Measurements from ENCODE around the gene GRAMD4. TPM values are rescaled to one million over a fixed set of nuclear protein-coding genes. Genes with fewer than 3 reads are reported as not detected.

GRAMD4 gene
- total RNA-seq, 1 donor from 2014 or later = 85.7 TPM

GRCh38 chr22:46593996-46594946 lies 25.9 kb upstream of the GRAMD4 start:
- no peaks in the 10 kb centered on the region for H3K36me3 Mint-ChIP-seq (ENCODE audit: unreplicated experiment)
- peaks cover 5% of the 10 kb centered on the region for H3K9me3 Mint-ChIP-seq (ENCODE audit: unreplicated experiment)
- peaks cover 8% of the 10 kb centered on the region for H3K27me3 Mint-ChIP-seq (ENCODE audit: unreplicated experiment)
- H3K4me3 Mint-ChIP-seq (ENCODE audit: unreplicated experiment) = no peak overlapping the region
- DNase-seq = no peak
- no peak overlapping the region for H3K27ac Mint-ChIP-seq (ENCODE audit: unreplicated experiment)
- no peak for TF ChIP-seq CTCF (IDR thresholded peaks at IDR 0.05; ENCODE audit: partially characterized antibody, unreplicated experiment)
- H3K4me1 Mint-ChIP-seq (ENCODE audit: low read depth, unreplicated experiment) = peaks cover 6% of the 10 kb centered on the region

GRCh38 chr22:46594947-46595298 lies 25.3 kb upstream of the GRAMD4 start:
- Mint-ChIP-seq H3K36me3 (ENCODE audit: unreplicated experiment) (no peaks in the 10 kb centered on the region), H3K27ac (ENCODE audit: unreplicated experiment) (no peak overlapping the region), H3K9me3 (ENCODE audit: unreplicated experiment) (peaks cover 5% of the 10 kb centered on the region), H3K4me1 (ENCODE audit: low read depth, unreplicated experiment) (peaks cover 5% of the 10 kb centered on the region), H3K4me3 (ENCODE audit: unreplicated experiment) (no peak overlapping the region), H3K27me3 (ENCODE audit: unreplicated experiment) (peaks cover 7% of the 10 kb centered on the region)
- TF ChIP-seq CTCF (IDR thresholded peaks at IDR 0.05; ENCODE audit: partially characterized antibody, unreplicated experiment) = no peak
- DNase-seq = no peak

- no peak for DNase-seq
- no peak for TF ChIP-seq CTCF (IDR thresholded peaks at IDR 0.05; ENCODE audit: partially characterized antibody, unreplicated experiment)
- Mint-ChIP-seq H3K36me3 (ENCODE audit: unreplicated experiment) (no peaks in the 10 kb centered on the region), H3K4me1 (ENCODE audit: low read depth, unreplicated experiment) (peaks cover 5% of the 10 kb centered on the region), H3K4me3 (ENCODE audit: unreplicated experiment) (no peak overlapping the region), H3K9me3 (ENCODE audit: unreplicated experiment) (peaks cover 5% of the 10 kb centered on the region), H3K27me3 (ENCODE audit: unreplicated experiment) (peaks cover 7% of the 10 kb centered on the region), H3K27ac (ENCODE audit: unreplicated experiment) (peak overlapping the region; percentile 43)
These were observed 24.6 kb upstream of the GRAMD4 start for GRCh38 chr22:46595545-46595944.

- no peak for TF ChIP-seq CTCF (IDR thresholded peaks at IDR 0.05; ENCODE audit: partially characterized antibody, unreplicated experiment)
- H3K27ac Mint-ChIP-seq (ENCODE audit: unreplicated experiment) = peak overlapping the region; percentile 55
These were observed 24.1 kb upstream of the GRAMD4 start for GRCh38 chr22:46596032-46596441.

GRCh38 chr22:46596819-46597218 lies 23.4 kb upstream of the GRAMD4 start:
- Mint-ChIP-seq H3K4me1 (ENCODE audit: low read depth, unreplicated experiment) (peaks cover 6% of the 10 kb centered on the region), H3K4me3 (ENCODE audit: unreplicated experiment) (no peak overlapping the region), H3K36me3 (ENCODE audit: unreplicated experiment) (no peaks in the 10 kb centered on the region), H3K9me3 (ENCODE audit: unreplicated experiment) (peaks cover 5% of the 10 kb centered on the region), H3K27ac (ENCODE audit: unreplicated experiment) (no peak overlapping the region), H3K27me3 (ENCODE audit: unreplicated experiment) (peaks cover 6% of the 10 kb centered on the region)
- TF ChIP-seq CTCF (IDR thresholded peaks at IDR 0.05; ENCODE audit: partially characterized antibody, unreplicated experiment) = no peak
- no peak for DNase-seq

More at GRCh38 chr22:46596032-46596441, 24.1 kb upstream of the GRAMD4 start:
- Mint-ChIP-seq H3K36me3 (ENCODE audit: unreplicated experiment) (no peaks in the 10 kb centered on the region), H3K9me3 (ENCODE audit: unreplicated experiment) (peaks cover 5% of the 10 kb centered on the region), H3K4me3 (ENCODE audit: unreplicated experiment) (peak overlapping the region; percentile 13), H3K27me3 (ENCODE audit: unreplicated experiment) (peaks cover 5% of the 10 kb centered on the region), H3K4me1 (ENCODE audit: low read depth, unreplicated experiment) (peaks cover 5% of the 10 kb centered on the region)
- DNase-seq = no peak

All from glutamatergic neuron (in vitro differentiated cells).